ENCODE measurements around the gene F13B. TPM values are rescaled to one million over a fixed set of nuclear protein-coding genes. Genes with fewer than 3 reads are reported as not detected.
"Not testable (repeated sequence)": the region's sequence is repeated elsewhere in the genome, so short reads cannot be mapped to it uniquely, and the experiment has no call there.

The F13B gene
- total RNA-seq, 1 donor from 2014 or later = not detected

DNA sequence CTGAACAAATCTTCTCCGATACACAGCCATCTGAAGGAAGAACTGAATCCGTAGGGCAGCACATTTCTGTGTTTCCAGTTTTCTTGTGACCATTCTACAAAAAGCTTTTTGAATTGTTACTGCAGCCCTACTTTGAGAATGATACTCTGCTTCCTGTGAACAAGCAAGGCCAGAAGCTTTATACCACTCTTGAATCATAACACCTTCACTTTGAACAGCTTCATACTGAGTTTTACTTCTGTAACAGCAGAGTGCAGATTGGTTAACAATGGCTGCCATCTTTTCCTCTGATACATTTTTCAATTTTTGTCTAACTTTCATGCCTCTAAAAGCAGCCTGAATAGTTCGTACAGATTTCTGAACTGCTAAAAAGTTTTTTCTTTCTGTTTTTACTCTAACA, 33.6 kb upstream of the F13B start:
- no peaks in the 10 kb centered on the region for H3K9me3 ChIP-seq (replicated peaks)
- no peak overlapping the region for H3K27ac ChIP-seq (replicated peaks)
- H3K4me1 ChIP-seq = peaks cover 22% of the 10 kb centered on the region
- H3K36me3 ChIP-seq = no peaks in the 10 kb centered on the region
- DNase-seq = no peak
- no peak overlapping the region for H3K4me3 ChIP-seq
- intact Hi-C loops (cut with micrococcal nuclease) = no loop called here
- H3K27me3 ChIP-seq (ENCODE audit: low read depth) = no peaks in the 10 kb centered on the region
- TF ChIP-seq, protein P1, sequence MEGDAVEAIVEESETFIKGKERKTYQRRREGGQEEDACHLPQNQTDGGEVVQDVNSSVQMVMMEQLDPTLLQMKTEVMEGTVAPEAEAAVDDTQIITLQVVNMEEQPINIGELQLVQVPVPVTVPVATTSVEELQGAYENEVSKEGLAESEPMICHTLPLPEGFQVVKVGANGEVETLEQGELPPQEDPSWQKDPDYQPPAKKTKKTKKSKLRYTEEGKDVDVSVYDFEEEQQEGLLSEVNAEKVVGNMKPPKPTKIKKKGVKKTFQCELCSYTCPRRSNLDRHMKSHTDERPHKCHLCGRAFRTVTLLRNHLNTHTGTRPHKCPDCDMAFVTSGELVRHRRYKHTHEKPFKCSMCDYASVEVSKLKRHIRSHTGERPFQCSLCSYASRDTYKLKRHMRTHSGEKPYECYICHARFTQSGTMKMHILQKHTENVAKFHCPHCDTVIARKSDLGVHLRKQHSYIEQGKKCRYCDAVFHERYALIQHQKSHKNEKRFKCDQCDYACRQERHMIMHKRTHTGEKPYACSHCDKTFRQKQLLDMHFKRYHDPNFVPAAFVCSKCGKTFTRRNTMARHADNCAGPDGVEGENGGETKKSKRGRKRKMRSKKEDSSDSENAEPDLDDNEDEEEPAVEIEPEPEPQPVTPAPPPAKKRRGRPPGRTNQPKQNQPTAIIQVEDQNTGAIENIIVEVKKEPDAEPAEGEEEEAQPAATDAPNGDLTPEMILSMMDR (IDR thresholded peaks at IDR 0.05; ENCODE audit: borderline replicate concordance) = no peak

GRCh38 chr1:197099444-197099843, 32.4 kb upstream of the F13B start:
- no peak for DNase-seq
- intact Hi-C loops (cut with micrococcal nuclease) = no loop called here
- Histone ChIP-seq H3K27ac (replicated peaks) (no peak overlapping the region), H3K27me3 (ENCODE audit: low read depth) (no peaks in the 10 kb centered on the region), H3K36me3 (no peaks in the 10 kb centered on the region), H3K9me3 (replicated peaks) (no peaks in the 10 kb centered on the region), H3K4me1 (peaks cover 22% of the 10 kb centered on the region), H3K4me3 (no peak overlapping the region)
- TF ChIP-seq, protein P1 (IDR thresholded peaks at IDR 0.05; ENCODE audit: borderline replicate concordance) = no peak

- H3K36me3 ChIP-seq; H3K4me3 ChIP-seq; H3K27me3 ChIP-seq (ENCODE audit: low read depth); DNase-seq; H3K9me3 ChIP-seq (replicated peaks); H3K27ac ChIP-seq (replicated peaks); intact Hi-C loops (cut with micrococcal nuclease): not testable (repeated sequence)
- peaks cover 22% of the 10 kb centered on the region for H3K4me1 ChIP-seq
Measured at GRCh38 chr1:197096971-197097370, 29.9 kb upstream of the F13B start.

DNA sequence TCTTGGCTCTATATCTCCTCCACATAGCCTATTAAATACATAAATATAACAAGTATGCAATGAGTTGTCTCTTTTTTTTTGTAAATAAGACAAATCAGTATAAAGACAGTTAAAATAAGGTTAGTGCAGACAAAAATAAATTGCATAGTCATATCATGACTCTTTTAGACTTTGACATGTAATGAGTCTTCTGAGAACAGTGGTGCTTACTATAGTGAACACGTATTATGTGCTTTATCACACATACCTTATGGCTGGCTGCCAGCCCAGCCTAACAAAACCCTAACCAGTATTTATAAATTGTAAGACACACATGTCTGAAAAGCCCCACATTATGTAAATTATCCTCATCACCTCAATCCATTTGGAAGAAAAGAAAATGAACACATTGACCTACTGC, 29.1 kb upstream of the F13B start:
- TF ChIP-seq, protein P1 (IDR thresholded peaks at IDR 0.05; ENCODE audit: borderline replicate concordance) = no peak
- intact Hi-C loops (cut with micrococcal nuclease) = no loop called here
- Histone ChIP-seq H3K36me3 (no peaks in the 10 kb centered on the region), H3K4me3 (no peak overlapping the region), H3K27ac (replicated peaks) (no peak overlapping the region), H3K27me3 (ENCODE audit: low read depth) (no peaks in the 10 kb centered on the region), H3K9me3 (replicated peaks) (no peaks in the 10 kb centered on the region), H3K4me1 (peaks cover 22% of the 10 kb centered on the region)
- DNase-seq = no peak

GRCh38 chr1:197093226-197093885, 26.3 kb upstream of the F13B start:
- no peaks in the 10 kb centered on the region for H3K27me3 ChIP-seq (ENCODE audit: low read depth)
- H3K4me1 ChIP-seq = peaks cover 7% of the 10 kb centered on the region
- no peak overlapping the region for H3K27ac ChIP-seq (replicated peaks)
- TF ChIP-seq, protein P1 (IDR thresholded peaks at IDR 0.05; ENCODE audit: borderline replicate concordance) = no peak
- intact Hi-C loops (cut with micrococcal nuclease) = no loop called here
- H3K9me3 ChIP-seq (replicated peaks) = no peaks in the 10 kb centered on the region
- H3K36me3 ChIP-seq = no peaks in the 10 kb centered on the region
- DNase-seq = no peak
- H3K4me3 ChIP-seq = no peak overlapping the region

GRCh38 chr1:197092491-197093023, 25.5 kb upstream of the F13B start:
- TF ChIP-seq, protein P1 (IDR thresholded peaks at IDR 0.05; ENCODE audit: borderline replicate concordance) = no peak
- no peak for DNase-seq
- no peak overlapping the region for H3K27ac ChIP-seq (replicated peaks)
- H3K36me3 ChIP-seq = no peaks in the 10 kb centered on the region
- intact Hi-C loops (cut with micrococcal nuclease) = no loop called here
- no peaks in the 10 kb centered on the region for H3K9me3 ChIP-seq (replicated peaks)
- H3K27me3 ChIP-seq (ENCODE audit: low read depth) = no peaks in the 10 kb centered on the region
- H3K4me1 ChIP-seq = peaks cover 7% of the 10 kb centered on the region
- H3K4me3 ChIP-seq = no peak overlapping the region
